PC-9 (cell line): Measurements from ENCODE around the gene PRF1. TPM values are rescaled to one million over a fixed set of nuclear protein-coding genes. Genes with fewer than 3 reads are reported as not detected.

Experiments used
- BruUV-seq: library from RNA; stranded (reverse); fragments of 400-500 nt; replicated peaks from 2 replicates; lab custom pipeline; 2021; lab: Mats Ljungman, UMichigan
- CTCF ChIA-PET: fragments of 300-600 bp; sonication (Branson Sonifier 250); formaldehyde crosslinking; loops from one replicate; lab custom pipeline; 2022; ENCODE audit warnings: antibody characterized with exemption; lab: Charles Lee
- POLR2A ChIA-PET: fragments of 300-600 bp; sonication (Branson Sonifier 250); formaldehyde crosslinking; loops from one replicate; lab custom pipeline; 2022; ENCODE audit warnings: antibody characterized with exemption; ENCODE audit not compliant: unreplicated experiment; lab: Charles Lee
- DNase-seq, 2 experiments: peaks; one replicate each; pipeline versions ENCODE4 v3.0.0 to v3.0.0-alpha.2; 2015 to 2022; ENCODE audit warnings: mixed read lengths in 1 of 2
- H2AFZ ChIP-seq: fragments of 200-600 bp; sonication (generic); 2 replicates; pipeline ENCODE4 v1.8.1; 2017; ENCODE audit warnings: antibody characterized with exemption
- H3F3A ChIP-seq: fragments of 200-600 bp; sonication (generic); 2 replicates; pipeline ENCODE4 v1.8.1; 2017; ENCODE audit warnings: antibody characterized with exemption, mild to moderate bottlenecking, low read depth; ENCODE audit not compliant: insufficient read depth
- H3K27ac ChIP-seq: fragments of 200-600 bp; sonication (generic); 2 replicates; pipeline ENCODE4 v1.6.1; 2016; ENCODE audit warnings: mixed run types
- H3K27me3 ChIP-seq: fragments of 200-600 bp; sonication (generic); 2 replicates; pipeline ENCODE4 v1.6.1; 2016; ENCODE audit warnings: low read depth, mixed run types; ENCODE audit not compliant: insufficient read depth
- H3K36me3 ChIP-seq: fragments of 200-600 bp; sonication (generic); 2 replicates; pipeline ENCODE4 v1.6.1; 2016; ENCODE audit warnings: low read depth, mixed run types
- H3K4me1 ChIP-seq: fragments of 200-600 bp; sonication (generic); replicated peaks from 2 replicates; pipeline ENCODE4 v1.6.1; 2016; ENCODE audit warnings: mixed run types; ENCODE audit not compliant: insufficient read depth
- H3K4me2 ChIP-seq: fragments of 200-600 bp; sonication (generic); 2 replicates; pipeline ENCODE4 v1.6.1; 2017; ENCODE audit warnings: mixed run types
- H3K4me3 ChIP-seq: fragments of 200-600 bp; sonication (generic); 2 replicates; pipeline ENCODE4 v1.6.1; 2016; ENCODE audit warnings: mixed run types
- H3K79me2 ChIP-seq: fragments of 200-600 bp; sonication (generic); 2 replicates; pipeline ENCODE4 v1.6.1; 2017; ENCODE audit warnings: low read depth, mixed run types
- H3K9me2 ChIP-seq: fragments of 200-600 bp; sonication (generic); 2 replicates; pipeline ENCODE4 v1.8.1; 2017; ENCODE audit warnings: mild to moderate bottlenecking; ENCODE audit not compliant: insufficient read depth
- H3K9me3 ChIP-seq: fragments of 200-600 bp; sonication (generic); 2 replicates; pipeline ENCODE4 v1.8.1; 2016; ENCODE audit warnings: low read depth; ENCODE audit not compliant: insufficient read depth
- H4K20me1 ChIP-seq: fragments of 200-600 bp; sonication (generic); 2 replicates; pipeline ENCODE4 v1.8.1; 2017; ENCODE audit not compliant: insufficient read depth
- CTCF ChIP-seq: fragments of 200-600 bp; sonication (generic); conservative IDR thresholded peaks from 2 replicates; pipeline ENCODE4 v1.6.1; 2017; ENCODE audit warnings: mixed run types, antibody characterized with exemption, mild to moderate bottlenecking, moderate library complexity
- EZH2 ChIP-seq: fragments of 200-600 bp; sonication (generic); IDR thresholded peaks from 2 replicates; pipeline ENCODE4 v1.8.0; 2017; ENCODE audit warnings: antibody characterized with exemption, low read depth
- intact Hi-C: fragments of 100-400 bp; cut with micrococcal nuclease; formaldehyde crosslinking; loops from one replicate; pipeline ENCODE4 v1.10.0; 2022; ENCODE audit not compliant: unreplicated experiment
- total RNA-seq: library from RNA; stranded (reverse); gene quantifications from 2 replicates; pipeline ENCODE4 v1.2.3, GENCODE V29; 2021

PRF1 gene
- total RNA-seq, 1 experiment from 2014 or later, result not detected

GRCh38 chr10:70559861-70560260, 42.7 kb downstream of the PRF1 start:
- H4K20me1 ChIP-seq, result no peaks in the 10 kb centered on the region
- no peaks in the 10 kb centered on the region for H3K36me3 ChIP-seq
- ChIA-PET CTCF (interaction anchor here (0.6 kb wide), 1 partner anchor 144 kb away, joined by 4 read pairs; no protein-coding TSS in a partner anchor), POLR2A (no interaction called here)
- no peaks in the 10 kb centered on the region for H3K9me3 ChIP-seq
- DNase-seq, result no peak
- H3K4me2 ChIP-seq, result no peak overlapping the region
- H3K27me3 ChIP-seq, result no peaks in the 10 kb centered on the region
- H3K4me1 ChIP-seq, result no peaks in the 10 kb centered on the region
- H3F3A ChIP-seq, result no peaks in the 10 kb centered on the region
- H3K27ac ChIP-seq, result no peak overlapping the region
- TF ChIP-seq CTCF, result no peak
- no peak for TF ChIP-seq EZH2
- H3K4me3 ChIP-seq, result no peak overlapping the region
- intact Hi-C loops, result loop anchor here (1.0 to 10.0 kb wide), 2 partner anchors 199 to 725 kb away; no protein-coding TSS in a partner anchor
- no peaks in the 10 kb centered on the region for H3K79me2 ChIP-seq
- no TSS peak for BruUV-seq
- no peak overlapping the region for H2AFZ ChIP-seq
- no peaks in the 10 kb centered on the region for H3K9me2 ChIP-seq

- intact Hi-C loops, result loop anchor here (1.0 to 10.0 kb wide), 2 partner anchors 200 to 726 kb away; no protein-coding TSS in a partner anchor
Measured at GRCh38 chr10:70558871-70559810, 43.4 kb downstream of the PRF1 start.

More at GRCh38 chr10:70558871-70559810, 43.4 kb downstream of the PRF1 start:
- no peak overlapping the region for H3K4me3 ChIP-seq
- CTCF ChIA-PET, result no interaction called here
- H3K36me3 ChIP-seq, result no peaks in the 10 kb centered on the region
- H3K9me3 ChIP-seq, result no peaks in the 10 kb centered on the region
- no peaks in the 10 kb centered on the region for H3K9me2 ChIP-seq
- TF ChIP-seq CTCF (peak; percentile 66), EZH2 (no peak)
- H3K4me2 ChIP-seq, result no peak overlapping the region
- no peaks in the 10 kb centered on the region for H3K27me3 ChIP-seq
- H3K27ac ChIP-seq, result no peak overlapping the region
- POLR2A ChIA-PET, result no interaction called here
- no peak overlapping the region for H2AFZ ChIP-seq
- no TSS peak for BruUV-seq
- H3F3A ChIP-seq, result peaks cover 4% of the 10 kb centered on the region; the same call in 1 of the 2 replicates
- H3K79me2 ChIP-seq, result no peaks in the 10 kb centered on the region
- H3K4me1 ChIP-seq, result no peaks in the 10 kb centered on the region
- no peaks in the 10 kb centered on the region for H4K20me1 ChIP-seq
- peak in 1 of 2 experiments; percentile 53 for DNase-seq
